ENCODE results near the gene LBP. TPM values are rescaled to one million over a fixed set of nuclear protein-coding genes. Genes with fewer than 3 reads are reported as not detected.

The LBP gene
- total RNA-seq, 5 donors from 2014 or later (not counting 1 experiment from before 2014, with no cell fraction given), result 0.32 TPM; not detected in 4

GRCh38 chr20:38349856-38350255 is 3.6 kb downstream of the LBP start:
- Histone ChIP-seq H3K27ac (ENCODE audit: low read length) (no peak overlapping the region), H3K36me3 (ENCODE audit: control insufficient read depth in 2 of 2, extremely low read depth in 1 of 2, insufficient read depth in 1 of 2, low read length in 1 of 2) (no peaks in the 10 kb centered on the region), H3K4me1 (ENCODE audit: control insufficient read depth in 1 of 2, extremely low read depth in 1 of 2, insufficient read depth in 2 of 2, low read length in 2 of 2) (no peaks in the 10 kb centered on the region), H3K4me3 (ENCODE audit: control insufficient read depth in 1 of 2, extremely low read depth in 1 of 2, low read length in 1 of 2) (no peak overlapping the region), H3K9me3 (no peaks in the 10 kb centered on the region), H3K27me3 (replicated peaks in 1 of 2; ENCODE audit: control insufficient read depth in 2 of 2, extremely low read depth in 1 of 2, insufficient read depth in 2 of 2, low read length in 1 of 2) (peaks cover 0 to 8% of the 10 kb centered on the region in 2 experiments)
- ChIA-PET CTCF (no interaction called here), POLR2A (no interaction called here)
- no peak for ATAC-seq (replicated peaks in 1 of 4)
- H3K27me3 Mint-ChIP-seq, result peaks cover 2 to 13% of the 10 kb centered on the region in 2 donors
- H3K4me1 Mint-ChIP-seq, result peaks cover 0 to 2% (median 0%) of the 10 kb centered on the region in 3 donors
- DNase-seq, result no peak
- H3K36me3 Mint-ChIP-seq, result no peaks in the 10 kb centered on the region
- H3K9me3 Mint-ChIP-seq, result no peaks in the 10 kb centered on the region
- H3K4me3 Mint-ChIP-seq, result no peak overlapping the region
- no peak overlapping the region for H3K27ac Mint-ChIP-seq
- WGBS (ENCODE audit: insufficient coverage), result 67% methylated on average over 5 of the region's 5 CpGs

GRCh38 chr20:38350879-38351775 is 4.8 kb downstream of the LBP start:
- Mint-ChIP-seq H3K27me3 (peaks cover 2 to 13% of the 10 kb centered on the region in 2 donors), H3K4me1 (peaks cover 0 to 2% (median 0%) of the 10 kb centered on the region in 3 donors), H3K4me3 (no peak overlapping the region), H3K27ac (no peak overlapping the region), H3K36me3 (no peaks in the 10 kb centered on the region), H3K9me3 (no peaks in the 10 kb centered on the region)
- WGBS (ENCODE audit: insufficient coverage), result 81% methylated on average over 7 of the region's 15 CpGs
- H3K4me3 ChIP-seq (ENCODE audit: control insufficient read depth in 1 of 2, extremely low read depth in 1 of 2, low read length in 1 of 2), result no peak overlapping the region
- DNase-seq, result no peak
- ATAC-seq (replicated peaks in 1 of 4), result no peak
- POLR2A ChIA-PET, result no interaction called here
- CTCF ChIA-PET, result no interaction called here
- no peaks in the 10 kb centered on the region for H3K36me3 ChIP-seq (ENCODE audit: control insufficient read depth in 2 of 2, extremely low read depth in 1 of 2, insufficient read depth in 1 of 2, low read length in 1 of 2)
- H3K4me1 ChIP-seq (ENCODE audit: control insufficient read depth in 1 of 2, extremely low read depth in 1 of 2, insufficient read depth in 2 of 2, low read length in 2 of 2), result no peaks in the 10 kb centered on the region
- H3K9me3 ChIP-seq, result no peaks in the 10 kb centered on the region
- H3K27ac ChIP-seq (ENCODE audit: low read length), result no peak overlapping the region
- peaks cover 0 to 8% of the 10 kb centered on the region in 2 experiments for H3K27me3 ChIP-seq (replicated peaks in 1 of 2; ENCODE audit: control insufficient read depth in 2 of 2, extremely low read depth in 1 of 2, insufficient read depth in 2 of 2, low read length in 1 of 2)

- H3K9me3 ChIP-seq, result no peaks in the 10 kb centered on the region
- no peak overlapping the region for H3K4me3 Mint-ChIP-seq
- peaks cover 0 to 2% (median 0%) of the 10 kb centered on the region in 3 donors for H3K4me1 Mint-ChIP-seq
- H3K27me3 Mint-ChIP-seq, result peaks cover 0 to 7% of the 10 kb centered on the region in 2 donors
- no peak overlapping the region for H3K27ac Mint-ChIP-seq
- ChIA-PET CTCF (interaction anchor here in 1 of 2 donors (0.7 kb wide), 1 partner anchor 47 kb away, joined by 8 read pairs; no protein-coding TSS in a partner anchor), POLR2A (no interaction called here)
- no peak for ATAC-seq (replicated peaks in 1 of 4)
- no peaks in the 10 kb centered on the region for H3K36me3 Mint-ChIP-seq
- no peaks in the 10 kb centered on the region for H3K9me3 Mint-ChIP-seq
- no peak overlapping the region for H3K4me3 ChIP-seq (ENCODE audit: control insufficient read depth in 1 of 2, extremely low read depth in 1 of 2, low read length in 1 of 2)
- DNase-seq, result no peak
- no peaks in the 10 kb centered on the region for H3K27me3 ChIP-seq (replicated peaks in 1 of 2; ENCODE audit: control insufficient read depth in 2 of 2, extremely low read depth in 1 of 2, insufficient read depth in 2 of 2, low read length in 1 of 2)
- no peaks in the 10 kb centered on the region for H3K36me3 ChIP-seq (ENCODE audit: control insufficient read depth in 2 of 2, extremely low read depth in 1 of 2, insufficient read depth in 1 of 2, low read length in 1 of 2)
- no peaks in the 10 kb centered on the region for H3K4me1 ChIP-seq (ENCODE audit: control insufficient read depth in 1 of 2, extremely low read depth in 1 of 2, insufficient read depth in 2 of 2, low read length in 2 of 2)
- WGBS (ENCODE audit: insufficient coverage), result 75% methylated on average over 2 of the region's 7 CpGs
- H3K27ac ChIP-seq (ENCODE audit: low read length), result no peak overlapping the region
Measured at GRCh38 chr20:38353316-38353715, 7.0 kb downstream of the LBP start.

GRCh38 chr20:38354227-38354626 is 7.9 kb downstream of the LBP start:
- Mint-ChIP-seq H3K4me3 (no peak overlapping the region), H3K4me1 (peaks cover 0 to 2% (median 0%) of the 10 kb centered on the region in 3 donors), H3K27me3 (peaks cover 0 to 7% of the 10 kb centered on the region in 2 donors), H3K36me3 (no peaks in the 10 kb centered on the region), H3K27ac (no peak overlapping the region), H3K9me3 (no peaks in the 10 kb centered on the region)
- Histone ChIP-seq H3K9me3 (no peaks in the 10 kb centered on the region), H3K4me3 (ENCODE audit: control insufficient read depth in 1 of 2, extremely low read depth in 1 of 2, low read length in 1 of 2) (no peak overlapping the region), H3K27ac (ENCODE audit: low read length) (no peak overlapping the region), H3K36me3 (ENCODE audit: control insufficient read depth in 2 of 2, extremely low read depth in 1 of 2, insufficient read depth in 1 of 2, low read length in 1 of 2) (no peaks in the 10 kb centered on the region), H3K4me1 (ENCODE audit: control insufficient read depth in 1 of 2, extremely low read depth in 1 of 2, insufficient read depth in 2 of 2, low read length in 2 of 2) (no peaks in the 10 kb centered on the region), H3K27me3 (replicated peaks in 1 of 2; ENCODE audit: control insufficient read depth in 2 of 2, extremely low read depth in 1 of 2, insufficient read depth in 2 of 2, low read length in 1 of 2) (no peaks in the 10 kb centered on the region)
- ChIA-PET CTCF (no interaction called here), POLR2A (no interaction called here)
- DNase-seq (no peak), ATAC-seq (replicated peaks in 1 of 4) (no peak)
- WGBS (ENCODE audit: insufficient coverage), result 96% methylated on average over 10 of the region's 10 CpGs

GRCh38 chr20:38355161-38356012 is 9.1 kb downstream of the LBP start:
- Mint-ChIP-seq H3K4me1 (peaks cover 0 to 2% (median 0%) of the 10 kb centered on the region in 3 donors), H3K27ac (no peak overlapping the region), H3K4me3 (no peak overlapping the region), H3K27me3 (no peaks in the 10 kb centered on the region), H3K36me3 (no peaks in the 10 kb centered on the region), H3K9me3 (no peaks in the 10 kb centered on the region)
- no peaks in the 10 kb centered on the region for H3K27me3 ChIP-seq (replicated peaks in 1 of 2; ENCODE audit: control insufficient read depth in 2 of 2, extremely low read depth in 1 of 2, insufficient read depth in 2 of 2, low read length in 1 of 2)
- ATAC-seq (replicated peaks in 1 of 4) (no peak), DNase-seq (no peak)
- ChIA-PET POLR2A (no interaction called here), CTCF (no interaction called here)
- WGBS (ENCODE audit: insufficient coverage), result 94% methylated on average over 13 of the region's 18 CpGs
- no peak overlapping the region for H3K4me3 ChIP-seq (ENCODE audit: control insufficient read depth in 1 of 2, extremely low read depth in 1 of 2, low read length in 1 of 2)
- H3K9me3 ChIP-seq, result no peaks in the 10 kb centered on the region
- no peaks in the 10 kb centered on the region for H3K36me3 ChIP-seq (ENCODE audit: control insufficient read depth in 2 of 2, extremely low read depth in 1 of 2, insufficient read depth in 1 of 2, low read length in 1 of 2)
- no peak overlapping the region for H3K27ac ChIP-seq (ENCODE audit: low read length)
- H3K4me1 ChIP-seq (ENCODE audit: control insufficient read depth in 1 of 2, extremely low read depth in 1 of 2, insufficient read depth in 2 of 2, low read length in 2 of 2), result no peaks in the 10 kb centered on the region

- Mint-ChIP-seq H3K36me3 (no peaks in the 10 kb centered on the region), H3K27me3 (no peaks in the 10 kb centered on the region), H3K27ac (no peak overlapping the region), H3K4me1 (peaks cover 0 to 2% (median 0%) of the 10 kb centered on the region in 3 donors), H3K4me3 (no peak overlapping the region), H3K9me3 (no peaks in the 10 kb centered on the region)
- ATAC-seq (replicated peaks in 1 of 4), result no peak
- POLR2A ChIA-PET, result no interaction called here
- peaks cover 0 to 5% of the 10 kb centered on the region in 2 experiments for H3K27me3 ChIP-seq (replicated peaks in 1 of 2; ENCODE audit: control insufficient read depth in 2 of 2, extremely low read depth in 1 of 2, insufficient read depth in 2 of 2, low read length in 1 of 2)
- H3K27ac ChIP-seq (ENCODE audit: low read length), result no peak overlapping the region
- H3K4me3 ChIP-seq (ENCODE audit: control insufficient read depth in 1 of 2, extremely low read depth in 1 of 2, low read length in 1 of 2), result no peak overlapping the region
- H3K4me1 ChIP-seq (ENCODE audit: control insufficient read depth in 1 of 2, extremely low read depth in 1 of 2, insufficient read depth in 2 of 2, low read length in 2 of 2), result no peaks in the 10 kb centered on the region
- WGBS (ENCODE audit: insufficient coverage), result 43% methylated on average over 5 of the region's 7 CpGs
- no peak for DNase-seq
- CTCF ChIA-PET, result interaction anchor here in 1 of 2 donors (0.6 kb wide), 1 partner anchor 26 kb away, joined by 3 read pairs; no protein-coding TSS in a partner anchor
- H3K9me3 ChIP-seq, result no peaks in the 10 kb centered on the region
- no peaks in the 10 kb centered on the region for H3K36me3 ChIP-seq (ENCODE audit: control insufficient read depth in 2 of 2, extremely low read depth in 1 of 2, insufficient read depth in 1 of 2, low read length in 1 of 2)
Measured at GRCh38 chr20:38357653-38358207, 11.4 kb downstream of the LBP start.
